Middle frontal gyrus (tissue), 1 donor: ENCODE measurements around the gene MYO1D.

Source experiments
- DNase-seq: peaks from one replicate; pipeline ENCODE4 v3.0.0-alpha.2; 2015; ENCODE audit warnings: low spot score; ENCODE audit errors: extremely low spot score

The MYO1D gene

DNA sequence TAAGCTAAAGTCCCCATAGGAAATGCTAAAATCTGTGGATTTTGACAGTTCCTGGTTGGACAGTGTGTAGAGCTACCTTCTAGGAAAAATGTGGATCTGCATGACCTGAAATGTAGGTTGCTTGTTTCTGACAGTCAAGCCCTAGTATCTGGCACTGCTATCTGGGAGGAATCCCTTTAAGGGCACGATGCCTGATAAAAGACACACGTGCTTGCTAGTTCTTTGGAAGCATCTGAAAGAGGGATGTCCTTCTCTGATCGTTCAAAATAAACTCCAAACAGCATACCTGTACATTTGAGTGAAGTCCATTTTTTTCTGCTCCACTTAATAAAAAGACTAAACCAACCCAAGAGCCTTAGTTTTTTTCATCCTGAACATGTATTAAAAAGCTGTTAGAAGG is 288.8 kb downstream of the MYO1D start:
- no peak for DNase-seq

- no peak for DNase-seq
These were observed 290.3 kb downstream of the MYO1D start for GRCh38 chr17:32586666-32587065.

- DNase-seq, result no peak
These were observed 292.1 kb downstream of the MYO1D start for GRCh38 chr17:32584792-32585191.

GRCh38 chr17:32583053-32583452 is 293.9 kb downstream of the MYO1D start:
- no peak for DNase-seq

DNA sequence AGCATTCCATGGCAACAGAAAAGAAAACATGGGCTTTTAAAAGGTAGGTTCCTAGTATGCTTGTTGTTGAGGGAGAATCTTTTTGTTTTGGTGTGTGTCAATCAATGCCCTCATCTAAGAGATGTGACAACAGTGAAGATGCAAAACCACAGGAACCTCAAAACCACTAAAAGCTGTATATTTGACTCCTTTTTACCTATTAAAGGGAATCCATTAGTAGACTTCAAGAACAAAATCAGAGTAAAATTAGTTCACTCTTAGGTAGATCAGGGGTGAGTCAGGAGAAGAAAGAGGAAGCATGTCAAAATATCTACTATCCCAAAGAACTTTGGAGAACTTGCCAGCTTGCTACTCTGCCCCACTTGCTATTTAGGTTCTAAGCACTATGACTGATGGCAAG is 301.1 kb downstream of the MYO1D start:
- DNase-seq, result no peak

- no peak for DNase-seq
These were observed 306.9 kb downstream of the MYO1D start for GRCh38 chr17:32570081-32570396.

DNA sequence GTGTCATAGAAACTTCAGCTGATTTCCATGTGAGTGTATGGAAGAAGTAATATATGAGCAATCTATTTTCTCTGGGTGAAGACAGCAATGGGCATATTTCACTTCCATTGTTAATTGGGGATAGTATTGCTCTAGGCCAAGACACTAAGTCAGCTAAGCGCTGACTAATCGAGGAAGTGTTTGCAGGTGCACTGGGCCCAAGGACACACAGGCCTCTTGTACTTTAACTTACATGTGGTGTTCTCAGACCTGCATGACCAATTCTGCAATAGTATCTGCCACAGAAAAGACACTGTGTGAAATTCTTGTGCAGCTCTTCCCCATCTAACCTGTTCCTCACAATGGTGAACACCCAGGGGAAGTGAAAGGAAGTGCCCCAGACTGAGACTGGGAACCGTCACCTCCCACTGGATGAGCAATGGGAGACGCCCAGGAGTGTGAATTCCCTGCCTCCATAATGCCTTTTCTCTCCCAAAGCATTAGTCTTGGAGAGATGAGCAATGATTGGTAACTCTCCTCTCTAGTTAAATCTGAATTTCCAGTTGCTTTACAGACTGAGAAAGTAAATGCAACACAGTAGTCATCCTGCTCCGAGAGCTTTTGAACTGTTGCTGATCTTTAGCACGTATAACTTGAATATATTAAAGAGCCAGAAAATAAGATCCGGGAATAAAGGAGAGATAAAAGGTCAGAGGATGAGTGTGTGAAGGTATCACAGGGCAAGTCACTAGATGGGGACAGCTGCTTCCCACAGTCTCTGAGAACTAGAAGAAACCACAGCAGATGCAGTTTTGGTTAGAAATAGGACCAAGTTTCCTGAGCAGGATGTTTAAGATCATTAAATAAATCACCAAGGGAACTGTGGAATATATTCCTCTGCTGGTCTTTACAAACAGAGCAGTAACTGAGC is 307.5 kb downstream of the MYO1D start:
- no peak for DNase-seq

- no peak for DNase-seq
These were observed 308.2 kb downstream of the MYO1D start for GRCh38 chr17:32568705-32569104.

DNA sequence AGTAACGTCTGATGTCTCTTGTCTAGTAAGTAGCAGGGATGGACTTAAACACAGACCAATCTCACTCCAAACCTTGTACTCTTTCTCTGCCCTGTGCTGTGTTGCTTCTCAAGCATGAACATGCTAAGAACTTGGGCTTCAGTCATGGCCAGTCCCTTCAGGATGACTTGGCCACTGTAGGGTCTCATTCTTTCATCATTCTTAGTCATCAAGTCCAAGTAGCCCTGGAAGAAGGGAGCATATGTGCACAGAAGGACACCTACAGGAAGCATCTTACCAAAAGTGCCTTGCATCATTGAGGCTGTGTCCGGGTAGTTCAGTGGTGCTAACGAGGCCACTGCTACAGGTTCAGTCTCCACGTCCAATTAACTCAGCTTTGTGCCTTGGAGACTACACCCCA is 309.4 kb downstream of the MYO1D start:
- no peak for DNase-seq

DNA sequence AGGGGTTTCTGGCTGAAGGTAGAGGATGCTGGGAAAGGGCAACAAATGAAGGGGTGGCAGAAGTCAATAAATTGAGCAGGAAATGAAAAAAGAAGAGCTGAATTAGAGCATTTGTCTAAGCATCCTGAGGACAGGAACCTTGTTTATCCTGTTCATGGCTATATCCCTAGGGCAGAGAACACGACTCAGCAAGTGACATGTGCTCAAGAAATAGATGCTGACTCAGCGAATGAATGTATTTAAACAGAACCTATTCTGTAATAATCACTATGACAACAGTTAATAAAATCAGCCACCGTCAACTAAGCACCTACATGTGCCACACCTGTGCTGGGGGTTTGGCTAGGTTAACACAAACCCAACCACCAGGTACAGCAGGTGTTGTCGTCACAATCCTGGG is 309.8 kb downstream of the MYO1D start:
- DNase-seq, result no peak

DNA sequence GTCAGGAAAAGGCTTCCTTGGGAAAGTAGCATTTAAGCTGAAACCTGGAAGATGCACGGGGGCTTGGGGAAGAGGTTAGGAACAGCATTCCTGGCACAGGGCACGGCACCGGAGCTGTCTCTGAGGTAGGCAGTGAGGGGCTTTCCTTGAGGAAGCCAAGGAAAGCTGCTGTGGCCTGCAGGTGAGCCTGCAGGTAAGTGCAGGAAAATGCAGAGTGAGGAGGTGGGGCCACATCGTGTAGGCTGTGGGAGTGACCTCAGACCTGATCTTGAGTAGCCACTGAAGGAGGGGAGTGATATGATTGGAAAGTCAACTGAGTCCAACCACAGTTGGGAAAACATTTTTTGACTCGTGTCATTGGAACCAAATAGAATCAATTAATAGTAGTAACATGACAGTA is 310.6 kb downstream of the MYO1D start:
- DNase-seq, result no peak

GRCh38 chr17:32565401-32565800 is 311.5 kb downstream of the MYO1D start:
- DNase-seq, result no peak

DNA sequence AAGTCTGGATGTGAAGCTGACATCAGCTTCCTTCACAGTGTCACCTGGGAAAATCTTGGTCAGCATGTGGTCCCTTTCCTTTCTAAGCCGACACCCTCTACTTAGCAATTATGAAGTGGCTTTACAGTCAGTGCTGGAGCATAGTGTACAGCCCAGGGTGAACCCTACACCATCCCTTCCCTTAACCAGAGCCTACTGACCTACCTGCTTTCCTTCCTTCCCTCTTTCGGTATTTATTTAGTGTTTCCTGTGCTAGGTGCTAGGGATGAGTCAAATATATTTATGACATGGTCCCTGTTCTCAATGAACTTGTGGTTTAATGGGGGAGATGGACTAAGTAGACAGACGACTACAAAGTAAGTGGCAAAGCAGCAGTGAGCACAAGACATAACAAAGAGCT is 312.6 kb downstream of the MYO1D start:
- DNase-seq, result no peak

GRCh38 chr17:32563583-32563982 is 313.3 kb downstream of the MYO1D start:
- DNase-seq, result no peak

- DNase-seq, result no peak
These were observed 317.8 kb downstream of the MYO1D start for GRCh38 chr17:32558997-32559650.

- DNase-seq, result no peak
These were observed 318.5 kb downstream of the MYO1D start for GRCh38 chr17:32558326-32558955.

DNA sequence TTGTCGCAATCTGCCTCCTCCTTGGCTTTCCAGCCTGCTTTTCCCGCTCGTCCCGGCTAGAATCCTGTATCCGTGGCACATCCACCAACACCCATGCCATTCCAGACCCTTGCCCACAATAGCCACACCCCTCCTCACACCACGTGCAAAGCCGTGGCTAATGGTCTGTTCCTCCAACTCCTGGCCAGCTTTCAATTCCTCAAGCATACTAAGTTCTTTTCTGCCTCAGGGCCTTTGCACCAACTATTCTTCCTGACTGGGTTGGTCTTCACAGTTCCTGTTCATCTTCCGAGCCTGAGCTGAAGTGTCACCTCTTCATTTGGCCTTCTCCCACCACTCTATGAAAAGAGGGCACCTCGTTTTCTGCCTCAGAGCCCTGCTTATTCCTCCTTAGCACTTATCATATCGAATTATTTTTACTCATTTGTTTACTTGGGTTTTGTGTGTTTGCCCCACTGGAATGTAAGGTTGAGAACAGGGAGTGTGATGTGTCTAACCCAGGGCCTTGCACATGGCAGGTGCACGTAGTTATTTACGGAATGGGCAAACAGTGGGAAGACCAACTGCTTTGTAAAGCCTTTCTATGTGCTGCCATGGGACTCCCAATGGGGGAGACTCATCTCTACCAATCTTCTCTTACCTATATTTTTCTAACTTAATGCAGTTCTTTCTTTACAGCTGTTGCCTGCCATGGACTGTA is 321.2 kb downstream of the MYO1D start:
- DNase-seq, result no peak

- no peak for DNase-seq
These were observed 323.8 kb downstream of the MYO1D start for GRCh38 chr17:32553168-32553567.

DNA sequence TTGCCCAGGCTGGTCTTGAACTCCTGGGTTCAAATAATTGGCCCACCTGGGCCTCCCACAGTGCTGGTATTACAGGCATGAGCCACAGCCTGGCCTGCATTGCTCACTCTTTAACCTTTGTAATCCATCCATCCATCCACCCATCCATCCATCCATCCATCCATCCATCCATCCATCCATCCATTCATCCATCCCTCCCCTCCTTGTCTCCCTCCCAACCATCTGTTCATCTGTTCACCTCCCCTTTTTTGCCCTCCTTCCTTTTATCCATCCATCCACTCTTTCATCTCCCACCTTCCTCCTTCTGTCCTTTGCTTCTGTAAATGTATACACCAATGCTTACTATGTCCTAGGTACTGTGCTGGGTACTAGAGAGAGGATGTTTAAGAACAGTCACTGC is 324.6 kb downstream of the MYO1D start:
- DNase-seq, result no peak

GRCh38 chr17:32551186-32551955 is 325.6 kb downstream of the MYO1D start:
- DNase-seq, result no peak

DNA sequence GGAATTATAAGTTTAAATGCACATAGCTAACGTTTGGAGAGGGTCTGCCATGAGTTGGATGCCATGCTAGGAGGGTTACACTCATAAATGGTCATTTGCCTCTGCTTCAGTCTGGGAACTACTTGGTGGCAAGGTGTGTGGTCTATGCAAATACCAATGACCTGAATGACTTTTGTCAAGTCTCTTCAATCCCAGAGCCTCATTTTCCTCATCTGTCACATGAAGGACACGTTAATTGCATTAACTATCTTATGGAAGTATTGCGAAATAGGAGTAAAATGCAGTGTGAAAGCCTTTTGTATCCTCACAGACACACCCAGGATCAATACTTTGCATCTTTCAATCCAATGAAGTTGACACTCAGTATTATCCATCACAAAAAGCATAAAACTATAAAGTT is 327.4 kb downstream of the MYO1D start:
- no peak for DNase-seq
